HepG2 (cell line): ENCODE data around the gene MST1. TPM values are rescaled to one million over a fixed set of nuclear protein-coding genes. Genes with fewer than 3 reads are reported as not detected.

Source experiments
- ATAC-seq: fragments of 200-7000 bp; cut with Tn5 transposase; 3 replicates; pipeline ENCODE4 v1.9.1; 2020; ENCODE audit warnings: mild to moderate bottlenecking, moderate library complexity
- BruUV-seq: library from RNA; stranded (reverse); fragments of 400-500 nt; replicated peaks from 2 replicates; lab custom pipeline; 2021; lab: Mats Ljungman, UMichigan
- CTCF ChIA-PET: fragments of 300-600 bp; formaldehyde crosslinking; extraction: SDS; loops from one replicate; lab custom pipeline; 2021; ENCODE audit warnings: low total read pairs, inconsistent platforms, low intra/inter-chr PET ratio; lab: Yijun Ruan, JAX
- POLR2A ChIA-PET: fragments of 350-600 bp; sonication (Branson Sonifier 250); formaldehyde crosslinking; loops from one replicate; lab custom pipeline; 2020; ENCODE audit warnings: antibody characterized with exemption, inconsistent platforms; lab: Yijun Ruan, JAX
- DNase-seq: peaks from one replicate; pipeline ENCODE4 v3.0.0-alpha.2; 2015; ENCODE audit warnings: low spot score
- FAIRE-seq: peaks from 3 replicates; lab custom pipeline; 2011; peaks lifted over from hg19 to GRCh38; lab: Jason Lieb, UNC
- H2AFZ ChIP-seq: one replicate; pipeline ENCODE4 v1.6.1; 2011; ENCODE audit warnings: low read length, inconsistent platforms
- H3K27ac ChIP-seq: fragments of 300-600 bp; 3 replicates; pipeline ENCODE4 v1.8.0; 2011; ENCODE audit warnings: mixed run types, mild to moderate bottlenecking, mixed read lengths, low read length, inconsistent platforms; ENCODE audit not compliant: insufficient read depth; ENCODE audit errors: extremely low read length
- H3K27me3 ChIP-seq, 2 experiments: fragments of 200-600 bp in 1 of 2; 2 replicates in 1 of 2; 3 replicates in 1 of 2; pipeline versions ENCODE4 v1.6.0 to v1.8.0; 2011; ENCODE audit warnings: low read length in 2 of 2, mild to moderate bottlenecking in 2 of 2, moderate library complexity in 2 of 2, inconsistent platforms in 1 of 2; ENCODE audit not compliant: insufficient read depth in 2 of 2, control insufficient read depth in 1 of 2
- H3K36me3 ChIP-seq, 2 experiments: fragments of 200-600 bp in 1 of 2; replicated peaks in 1 of 2; 2 replicates in 1 of 2; 3 replicates in 1 of 2; pipeline versions ENCODE4 v1.5.1 to v1.8.0; 2011; ENCODE audit warnings: low read length in 2 of 2, inconsistent platforms in 1 of 2; ENCODE audit not compliant: insufficient read depth in 2 of 2, control insufficient read depth in 1 of 2
- H3K4me1 ChIP-seq: 2 replicates; pipeline ENCODE4 v1.5.1; 2012; ENCODE audit warnings: low read length, inconsistent platforms; ENCODE audit not compliant: insufficient read depth
- H3K4me2 ChIP-seq: 2 replicates; pipeline ENCODE4 v1.6.0; 2011; ENCODE audit warnings: low read depth, low read length, inconsistent platforms
- H3K4me3 ChIP-seq, 3 experiments: fragments of 200-600 bp in 1 of 3; sonication (generic), shearing (Covaris generic) in 1 of 3; replicated peaks in 1 of 3; 2 replicates each; pipeline ENCODE4 v1.5.1; 2011 to 2016; ENCODE audit warnings: low read length in 3 of 3, inconsistent platforms in 2 of 3, low read depth in 2 of 3, mild to moderate bottlenecking in 2 of 3, control low read depth in 1 of 3, mixed read lengths in 1 of 3; ENCODE audit not compliant: insufficient read depth in 1 of 3
- H3K79me2 ChIP-seq: one replicate; pipeline ENCODE4 v1.6.1; 2011; ENCODE audit warnings: low read length, inconsistent platforms; ENCODE audit not compliant: insufficient read depth
- H3K9ac ChIP-seq: 2 replicates; pipeline ENCODE4 v1.6.0; 2011; ENCODE audit warnings: mild to moderate bottlenecking, low read depth, low read length, inconsistent platforms; ENCODE audit not compliant: insufficient read depth
- H3K9me3 ChIP-seq: 2 replicates; pipeline ENCODE4 v1.5.1; 2012; ENCODE audit warnings: mild to moderate bottlenecking, low read length
- H4K20me1 ChIP-seq: 2 replicates; pipeline ENCODE4 v1.6.0; 2011; ENCODE audit warnings: inconsistent platforms, mild to moderate bottlenecking, low read length, moderate library complexity; ENCODE audit not compliant: insufficient read depth
- CBX5 ChIP-seq: sonication (generic); formaldehyde crosslinking; IDR thresholded peaks from 2 replicates; pipeline ENCODE4 v1.4.0; 2020; ENCODE audit warnings: missing genetic modification reagents, borderline replicate concordance
- MED1 ChIP-seq: sonication (generic); formaldehyde crosslinking; IDR thresholded peaks from 2 replicates; pipeline ENCODE4 v1.4.0; 2020; ENCODE audit warnings: missing genetic modification reagents
- NRL ChIP-seq: sonication (generic); formaldehyde crosslinking; IDR thresholded peaks from 2 replicates; pipeline ENCODE4 v1.5.0; 2020; ENCODE audit warnings: missing genetic modification reagents, mild to moderate bottlenecking, moderate library complexity, borderline replicate concordance
- PHB2 ChIP-seq: fragments of 450-650 bp; IDR thresholded peaks from 2 replicates; pipeline ENCODE4 v1.6.1; 2018; ENCODE audit not compliant: partially characterized antibody
- PHF8 ChIP-seq: sonication (generic); formaldehyde crosslinking; IDR thresholded peaks from 2 replicates; pipeline ENCODE4 v1.5.0; 2020; ENCODE audit warnings: missing genetic modification reagents
- PLRG1 ChIP-seq: fragments of 450-650 bp; conservative IDR thresholded peaks from 2 replicates; pipeline ENCODE4 v1.6.1; 2016
- SOX13 ChIP-seq, 3 experiments: fragments of 450-650 bp in 1 of 3; sonication (generic) in 1 of 3; formaldehyde crosslinking in 1 of 3; IDR thresholded peaks in 2 of 3; conservative IDR thresholded peaks in 1 of 3; 2 replicates each; pipeline versions ENCODE4 v1.5.0 to v1.6.1; 2016 to 2020; ENCODE audit warnings: antibody characterized with exemption in 1 of 3, mild to moderate bottlenecking in 1 of 3, missing compliant biosample characterization in 1 of 3, missing genetic modification reagents in 1 of 3, moderate library complexity in 1 of 3
- ZBTB49 ChIP-seq: sonication (generic); formaldehyde crosslinking; IDR thresholded peaks from 2 replicates; pipeline ENCODE4 v1.4.0; 2020; ENCODE audit warnings: missing genetic modification reagents, borderline replicate concordance
- ZC3H4 ChIP-seq: sonication (generic); formaldehyde crosslinking; IDR thresholded peaks from 2 replicates; pipeline ENCODE4 v1.4.0; 2020; ENCODE audit warnings: missing genetic modification reagents, borderline replicate concordance
- ZNF713 ChIP-seq: sonication (generic); formaldehyde crosslinking; IDR thresholded peaks from 2 replicates; pipeline ENCODE4 v1.4.0; 2020; ENCODE audit warnings: mild to moderate bottlenecking, missing genetic modification reagents
- ZSCAN30 ChIP-seq: sonication (generic); formaldehyde crosslinking; IDR thresholded peaks from 2 replicates; pipeline ENCODE4 v1.5.0; 2020; ENCODE audit warnings: mild to moderate bottlenecking, missing genetic modification reagents
- WGBS: methylation state at CpG from one replicate; pipeline ENCODE4 v1.1.6; 2017; ENCODE audit warnings: low lambda C conversion rate; 5-methylcytosine and 5-hydroxymethylcytosine counted together
- in situ Hi-C: cut with HindIII; loops from 2 replicates; pipeline ENCODE4 v1.10.0; 2017; ENCODE audit warnings: low pct_unique_long_range_greater_than_20kb; ENCODE audit not compliant: extremely low pct_ligation_motif_present
- intact Hi-C: fragments of 100-400 bp; cut with micrococcal nuclease; formaldehyde crosslinking; loops from one replicate; pipeline ENCODE4 v1.10.0; 2022; ENCODE audit not compliant: unreplicated experiment
- polyA plus RNA-seq, 8 experiments: library from polyadenylated mRNA; depleted of rRNA in 3 of 8; stranded (reverse) in 7 of 8; unstranded in 1 of 8; fragments of >200 nt; fragmentation: Illumina TruSeq in 4 of 8; extraction: Trizol in 4 of 8; gene quantifications; 2 replicates each; pipeline versions ENCODE4 v1.2.1 to v1.2.3, GENCODE V29; 2011 to 2016; ENCODE audit warnings: low read depth in 4 of 8, missing spikeins in 1 of 8, mixed read lengths in 1 of 8; ENCODE audit not compliant: insufficient read depth in 1 of 8
- total RNA-seq, 5 experiments: library from RNA; depleted of rRNA; stranded (reverse); fragments of >200 nt; fragmentation: Illumina TruSeq; extraction: Trizol; gene quantifications; 2 replicates each; pipeline ENCODE4 v1.2.3, GENCODE V29; 2016; ENCODE audit warnings: low read depth in 1 of 5

Gene MST1
- total and polyA plus RNA-seq, 2 of the 13 experiments (the other 11 are each of a cell fraction or from before 2014, with no cell fraction given) = 189 to 452 TPM

- no peak for TF ChIP-seq MED1
- TF ChIP-seq SOX13 (IDR thresholded peaks at IDR 0.05) = no peak
- no peak for TF ChIP-seq SOX13 (CRISPR knock-in tag; conservative IDR thresholded peaks at IDR 0.05 in 1 of 2, IDR thresholded peaks at IDR 0.05 in 1 of 2)
- TF ChIP-seq ZNF713 = no peak
- no peak for TF ChIP-seq PHF8
- TF ChIP-seq CBX5 (CRISPR knock-in tag) = no peak
- no peak for TF ChIP-seq PHB2
- TF ChIP-seq NRL = no peak
- no peak for TF ChIP-seq ZSCAN30 (CRISPR knock-in tag)
- TF ChIP-seq ZBTB49 (CRISPR knock-in tag) = no peak
- no peak for TF ChIP-seq PLRG1
- TF ChIP-seq ZC3H4 (CRISPR knock-in tag) = no peak
- ATAC-seq (no peak), FAIRE-seq (no peak), DNase-seq (no peak)
- POLR2A ChIA-PET = no interaction called here
- Histone ChIP-seq H3K36me3 (no peaks in the 10 kb centered on the region; a peak in 2 of 5 replicates), H3K79me2 (no peaks in the 10 kb centered on the region), H3K4me2 (no peak overlapping the region), H2AFZ (no peak overlapping the region), H3K4me3 (no peak overlapping the region), H3K27ac (no peak overlapping the region), H3K27me3 (no peaks in the 10 kb centered on the region), H3K9ac (no peak overlapping the region), H3K9me3 (no peaks in the 10 kb centered on the region), H4K20me1 (no peaks in the 10 kb centered on the region), H3K4me1 (no peaks in the 10 kb centered on the region)
- in situ Hi-C loops = no loop called here
- CTCF ChIA-PET = no interaction called here
- BruUV-seq = no TSS peak
- intact Hi-C loops = no loop called here
- 75% methylated on average over 7 of the region's 7 CpGs for WGBS
Observed at GRCh38 chr3:49641292-49641691, 48.0 kb downstream of the MST1 start.
